ENCODE data around the gene SLC6A19.

- TF ChIP-seq CTCF (IDR thresholded peaks at IDR 0.05; ENCODE audit: low read depth, low read length, missing input control) (no peak), YY1 (IDR thresholded peaks at IDR 0.05) (no peak), REST (IDR thresholded peaks at IDR 0.05) (no peak), GABPA (IDR thresholded peaks at IDR 0.05 in 1 of 2, conservative IDR thresholded peaks at IDR 0.05 in 1 of 2) (no peak), RAD21 (IDR thresholded peaks at IDR 0.05) (no peak), EGR1 (IDR thresholded peaks at IDR 0.05; ENCODE audit: low read depth in 2 of 2) (no peak), FOXA1 (IDR thresholded peaks at IDR 0.05) (no peak), SP1 (IDR thresholded peaks at IDR 0.05) (no peak), ATF3 (IDR thresholded peaks at IDR 0.05) (no peak), NR2F2 (IDR thresholded peaks at IDR 0.05) (no peak)
Measured at GRCh38 chr5:1163366-1163765, 38.0 kb upstream of the SLC6A19 start.
